A673 (cell line): Measurements from ENCODE around the gene NR2F2. TPM values are rescaled to one million over a fixed set of nuclear protein-coding genes. Genes with fewer than 3 reads are reported as not detected.
A peak's percentile ranks its signal among the peaks of the same experiment; 100 is the strongest.

ENCODE experiments used
- BruUV-seq: library from RNA; stranded (reverse); fragments of 400-500 nt; replicated peaks from 2 replicates; lab custom pipeline; 2021; lab: Mats Ljungman, UMichigan
- CTCF ChIA-PET: fragments of 300-600 bp; sonication (Branson Sonifier 250); formaldehyde crosslinking; loops from one replicate; lab custom pipeline; 2022; ENCODE audit warnings: antibody characterized with exemption; lab: Charles Lee
- POLR2A ChIA-PET: fragments of 300-600 bp; sonication (Branson Sonifier 250); formaldehyde crosslinking; loops from one replicate; lab custom pipeline; 2022; ENCODE audit warnings: antibody characterized with exemption; ENCODE audit not compliant: low non-redundant PET; lab: Charles Lee
- DNase-seq: peaks from one replicate; pipeline ENCODE4 v3.0.0-alpha.2; 2015; ENCODE audit warnings: low spot score
- H3K27ac ChIP-seq: fragments of 200-600 bp; sonication (generic); 2 replicates; pipeline ENCODE4 v1.5.1; 2016; ENCODE audit warnings: mixed run types, low read depth, mild to moderate bottlenecking, mixed read lengths, antibody characterized with exemption, low read length; ENCODE audit not compliant: poor library complexity, severe bottlenecking
- H3K27me3 ChIP-seq: fragments of 200-600 bp; sonication (generic); replicated peaks from 2 replicates; pipeline ENCODE4 v1.6.1; 2017; ENCODE audit warnings: mixed run types, low read depth, mild to moderate bottlenecking, mixed read lengths, antibody characterized with exemption, low read length; ENCODE audit not compliant: insufficient read depth, poor library complexity
- H3K36me3 ChIP-seq: fragments of 200-600 bp; sonication (generic); 2 replicates; pipeline ENCODE4 v1.6.1; 2016; ENCODE audit warnings: mixed run types, mild to moderate bottlenecking, mixed read lengths, antibody characterized with exemption, low read length; ENCODE audit not compliant: insufficient read depth, poor library complexity, severe bottlenecking
- H3K4me1 ChIP-seq: fragments of 200-600 bp; sonication (generic); 2 replicates; pipeline ENCODE4 v1.6.1; 2017; ENCODE audit warnings: mixed run types, mild to moderate bottlenecking, mixed read lengths, antibody characterized with exemption, low read length; ENCODE audit not compliant: insufficient read depth, poor library complexity, severe bottlenecking
- H3K4me3 ChIP-seq: fragments of 200-600 bp; sonication (generic); 2 replicates; pipeline ENCODE4 v1.5.1; 2016; ENCODE audit warnings: low read depth, mixed run types, mild to moderate bottlenecking, mixed read lengths, low read length; ENCODE audit not compliant: poor library complexity, severe bottlenecking
- H3K9me3 ChIP-seq: fragments of 200-600 bp; sonication (generic); 2 replicates; pipeline ENCODE4 v1.6.1; 2016; ENCODE audit warnings: mixed run types, low read depth, mild to moderate bottlenecking, mixed read lengths, antibody characterized with exemption, low read length; ENCODE audit not compliant: poor library complexity, severe bottlenecking
- CTCF ChIP-seq: fragments of 300-800, 200-600 bp; sonication (generic); conservative IDR thresholded peaks from 2 replicates; pipeline ENCODE4 v1.5.1; 2017; ENCODE audit warnings: low read depth, mild to moderate bottlenecking, antibody characterized with exemption, low read length, moderate library complexity, mixed read lengths
- EZH2 ChIP-seq: fragments of 200-600 bp; sonication (generic); IDR thresholded peaks from 2 replicates; pipeline ENCODE4 v1.6.1; 2017; ENCODE audit warnings: borderline replicate concordance, low read depth, mild to moderate bottlenecking, mixed read lengths, antibody characterized with exemption, low read length; ENCODE audit not compliant: poor library complexity, severe bottlenecking
- intact Hi-C: fragments of 100-400 bp; cut with micrococcal nuclease; formaldehyde crosslinking; loops from one replicate; pipeline ENCODE4 v1.10.0; 2022; ENCODE audit not compliant: unreplicated experiment
- total RNA-seq: library from RNA; stranded (reverse); gene quantifications from 2 replicates; pipeline ENCODE4 v1.2.3, GENCODE V29; 2021

NR2F2 gene
- total RNA-seq, 1 experiment from 2014 or later, result 106 TPM

- no peak for DNase-seq
- H3K27me3 ChIP-seq, result no peaks in the 10 kb centered on the region
- peaks cover 81% of the 10 kb centered on the region for H3K4me1 ChIP-seq
- TF ChIP-seq CTCF (no peak), EZH2 (no peak)
- intact Hi-C loops, result loop anchor here (5.0 to 10.0 kb wide), 2 partner anchors 1054 to 1092 kb away; no protein-coding TSS in a partner anchor
- H3K27ac ChIP-seq, result peak overlapping the region; percentile 79
- no peak overlapping the region for H3K4me3 ChIP-seq
- ChIA-PET CTCF (interaction anchor here (0.7 kb wide), 2 partner anchors 72 to 896 kb away, joined by 3 to 4 read pairs; no protein-coding TSS in a partner anchor), POLR2A (interaction anchor here (0.6 kb wide), 1 partner anchor 770 kb away, joined by 3 read pairs; no protein-coding TSS in a partner anchor)
- no peaks in the 10 kb centered on the region for H3K36me3 ChIP-seq
- no TSS peak for BruUV-seq
- H3K9me3 ChIP-seq, result no peaks in the 10 kb centered on the region
These were observed 18.7 kb downstream of the NR2F2 start for GRCh38 chr15:96349034-96349856.

GRCh38 chr15:96349857-96350720, 19.6 kb downstream of the NR2F2 start:
- intact Hi-C loops, result loop anchor here (5.0 to 10.0 kb wide), 2 partner anchors 1055 to 1093 kb away; no protein-coding TSS in a partner anchor
- DNase-seq, result no peak
- ChIA-PET CTCF (interaction anchor here (0.7 kb wide), 2 partner anchors 71 to 895 kb away, joined by 3 to 4 read pairs; no protein-coding TSS in a partner anchor), POLR2A (no interaction called here)
- no peaks in the 10 kb centered on the region for H3K9me3 ChIP-seq
- peak overlapping the region; percentile 79 for H3K27ac ChIP-seq
- H3K36me3 ChIP-seq, result no peaks in the 10 kb centered on the region
- no TSS peak for BruUV-seq
- peaks cover 77% of the 10 kb centered on the region for H3K4me1 ChIP-seq
- no peak for TF ChIP-seq EZH2
- no peak for TF ChIP-seq CTCF
- H3K27me3 ChIP-seq, result no peaks in the 10 kb centered on the region
- H3K4me3 ChIP-seq, result no peak overlapping the region

GRCh38 chr15:96350934-96351724, 20.6 kb downstream of the NR2F2 start:
- H3K27ac ChIP-seq, result peak overlapping the region; percentile 79
- H3K4me1 ChIP-seq, result peaks cover 78% of the 10 kb centered on the region

More at GRCh38 chr15:96350934-96351724, 20.6 kb downstream of the NR2F2 start:
- TF ChIP-seq CTCF, result no peak
- TF ChIP-seq EZH2, result no peak
- DNase-seq, result no peak
- H3K9me3 ChIP-seq, result no peaks in the 10 kb centered on the region
- intact Hi-C loops, result no loop called here
- CTCF ChIA-PET, result no interaction called here
- no TSS peak for BruUV-seq
- POLR2A ChIA-PET, result no interaction called here
- no peak overlapping the region for H3K4me3 ChIP-seq
- H3K27me3 ChIP-seq, result no peaks in the 10 kb centered on the region
- no peaks in the 10 kb centered on the region for H3K36me3 ChIP-seq
